Measurements from ENCODE around the gene DPM1.

Gene DPM1

DNA sequence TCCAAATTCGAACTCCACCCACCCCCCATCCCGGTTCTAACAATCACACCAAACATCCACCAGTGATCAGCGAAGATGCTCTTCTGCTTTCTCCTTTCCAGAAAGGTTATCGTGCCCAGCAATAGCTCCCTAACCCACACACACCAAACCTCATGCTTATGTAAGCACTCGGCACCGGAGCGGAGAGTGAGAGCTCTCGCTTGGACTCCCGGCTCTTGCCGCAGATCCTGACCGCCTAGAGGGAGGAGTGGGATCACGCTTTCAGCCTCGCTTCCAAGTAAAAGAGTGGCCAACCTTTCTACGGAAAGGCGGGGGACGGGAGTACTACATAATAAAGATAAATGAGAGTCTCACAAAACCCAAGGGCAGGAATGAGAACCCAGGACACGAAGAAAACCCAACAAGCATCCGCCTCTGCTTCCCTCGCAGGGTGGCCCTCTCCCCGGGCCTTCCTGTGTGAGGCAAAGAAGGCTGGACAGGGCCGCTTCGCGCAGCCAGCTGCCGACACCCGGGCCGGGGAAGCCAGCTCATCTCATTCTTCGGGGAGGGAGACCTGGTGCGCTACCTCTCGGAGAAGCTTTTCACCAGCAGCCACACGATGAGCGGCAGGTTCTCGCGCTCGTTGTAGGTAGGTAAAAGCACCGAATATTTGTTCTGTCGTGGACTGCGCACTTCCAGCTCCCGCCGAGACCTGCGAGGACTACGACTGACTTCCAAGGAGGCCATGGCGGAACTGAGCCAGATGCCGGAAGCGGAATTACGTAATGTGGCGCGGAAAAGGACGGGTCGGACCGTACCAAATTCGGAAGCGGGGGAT is at the start of gene DPM1:
Gene DPM1, minus strand, starts transcription at position 735 of the 817 bp plus-strand sequence. Its CDS starts 9 bp downstream, at position 726.
- DNase-seq = peak; percentile 72

DNA sequence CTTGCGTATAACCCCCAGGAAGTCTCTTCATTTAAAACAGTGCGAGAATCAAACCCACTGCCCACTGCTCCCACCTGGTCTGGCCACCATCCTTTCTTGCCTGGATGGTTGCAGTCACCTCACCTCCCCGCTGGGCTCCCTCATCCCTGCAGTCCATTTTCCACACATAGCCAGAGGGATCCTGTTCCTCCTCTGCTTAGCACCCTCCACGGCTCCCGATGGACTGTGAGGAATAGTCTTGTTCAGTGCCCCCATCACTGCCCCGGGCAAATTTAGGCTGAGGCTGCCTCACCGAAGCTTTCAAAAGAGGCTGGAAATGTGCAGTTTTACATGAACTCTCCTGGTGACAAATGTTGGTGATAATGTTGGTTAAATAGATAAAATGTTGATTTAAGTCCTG is 46.9 kb upstream of the DPM1 start:
- no peak for DNase-seq

DNA sequence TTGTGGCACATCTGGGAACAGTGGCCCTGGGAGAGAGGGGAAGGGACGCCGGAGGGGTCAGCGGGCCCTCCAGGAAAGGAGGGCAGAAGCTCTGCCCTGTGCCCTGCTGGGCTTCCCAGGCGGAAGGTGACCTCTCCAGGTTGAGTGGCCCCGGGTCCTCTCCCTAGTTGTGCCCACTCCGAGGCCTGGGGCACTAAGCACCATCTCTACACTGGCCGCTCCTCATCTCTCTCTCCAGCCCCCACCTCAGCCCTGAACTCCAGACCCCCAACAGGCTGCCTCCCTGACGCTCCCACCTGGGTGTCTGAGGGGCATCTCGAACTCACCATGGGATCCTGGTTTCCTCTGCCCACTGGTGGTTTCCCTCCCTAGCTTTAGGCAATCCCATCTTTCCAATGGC is 46.4 kb upstream of the DPM1 start:
- no peak for DNase-seq

DNA sequence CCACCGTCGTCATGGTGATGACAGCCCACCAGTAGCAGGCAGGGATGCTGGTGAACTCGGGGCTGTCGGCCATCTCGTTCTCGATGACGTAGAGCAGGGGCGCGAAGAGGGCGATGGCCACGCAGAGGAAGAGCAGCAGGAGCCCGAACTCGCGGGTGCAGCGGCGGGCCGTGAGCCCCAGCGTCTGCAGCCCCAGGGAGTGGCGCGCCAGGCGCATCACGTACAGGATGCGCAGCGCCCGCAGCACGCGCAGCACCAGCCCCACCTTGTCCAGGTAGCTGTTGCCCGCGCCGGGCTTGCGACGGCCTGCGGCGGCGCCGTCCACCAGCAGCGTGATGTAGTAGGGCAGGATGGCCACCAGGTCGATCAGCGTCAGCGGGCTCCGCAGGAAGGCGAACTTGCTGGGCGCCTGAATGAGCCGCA is 46.0 kb upstream of the DPM1 start:
- no peak for DNase-seq

DNA sequence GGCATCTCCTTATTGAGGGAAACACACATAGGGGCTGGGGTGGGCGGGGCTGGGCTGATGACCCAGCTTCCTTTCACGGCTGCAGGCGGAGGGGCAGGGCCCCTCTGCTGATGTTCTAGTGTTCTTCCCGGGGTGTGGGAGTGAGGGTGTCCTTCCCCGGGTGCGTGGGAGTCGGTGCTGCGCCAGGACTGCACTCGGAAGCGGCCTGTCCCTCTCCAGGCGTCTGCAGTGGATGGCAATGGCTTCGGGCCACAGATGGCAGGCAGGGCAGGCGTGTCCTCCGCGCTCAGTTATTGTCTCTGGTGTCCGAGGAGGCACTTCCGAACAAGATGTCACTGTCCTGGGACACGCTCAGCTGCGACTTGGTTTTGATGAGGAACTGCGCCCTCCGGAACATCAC is 45.4 kb upstream of the DPM1 start:
- DNase-seq = no peak

DNA sequence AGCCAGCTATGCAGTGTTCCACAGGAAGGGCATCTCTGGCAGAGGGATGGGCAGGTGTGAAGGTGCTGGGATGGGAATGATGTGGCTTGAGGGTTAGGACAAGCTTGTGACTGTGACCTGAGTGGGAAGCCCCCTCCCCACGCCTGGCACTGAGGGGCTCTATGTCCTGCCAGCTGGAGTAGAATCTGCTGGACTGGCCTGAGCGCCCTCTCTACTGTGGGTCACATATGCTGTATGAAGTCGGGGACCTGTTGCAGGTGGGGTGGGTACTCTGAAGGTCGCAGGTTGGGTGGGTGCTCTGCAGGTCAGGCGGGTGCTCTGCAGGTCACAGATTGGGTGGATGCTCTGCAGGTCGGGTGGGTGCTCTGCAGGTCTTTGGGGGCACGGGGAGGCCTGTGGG is 44.3 kb upstream of the DPM1 start:
- DNase-seq = no peak

DNA sequence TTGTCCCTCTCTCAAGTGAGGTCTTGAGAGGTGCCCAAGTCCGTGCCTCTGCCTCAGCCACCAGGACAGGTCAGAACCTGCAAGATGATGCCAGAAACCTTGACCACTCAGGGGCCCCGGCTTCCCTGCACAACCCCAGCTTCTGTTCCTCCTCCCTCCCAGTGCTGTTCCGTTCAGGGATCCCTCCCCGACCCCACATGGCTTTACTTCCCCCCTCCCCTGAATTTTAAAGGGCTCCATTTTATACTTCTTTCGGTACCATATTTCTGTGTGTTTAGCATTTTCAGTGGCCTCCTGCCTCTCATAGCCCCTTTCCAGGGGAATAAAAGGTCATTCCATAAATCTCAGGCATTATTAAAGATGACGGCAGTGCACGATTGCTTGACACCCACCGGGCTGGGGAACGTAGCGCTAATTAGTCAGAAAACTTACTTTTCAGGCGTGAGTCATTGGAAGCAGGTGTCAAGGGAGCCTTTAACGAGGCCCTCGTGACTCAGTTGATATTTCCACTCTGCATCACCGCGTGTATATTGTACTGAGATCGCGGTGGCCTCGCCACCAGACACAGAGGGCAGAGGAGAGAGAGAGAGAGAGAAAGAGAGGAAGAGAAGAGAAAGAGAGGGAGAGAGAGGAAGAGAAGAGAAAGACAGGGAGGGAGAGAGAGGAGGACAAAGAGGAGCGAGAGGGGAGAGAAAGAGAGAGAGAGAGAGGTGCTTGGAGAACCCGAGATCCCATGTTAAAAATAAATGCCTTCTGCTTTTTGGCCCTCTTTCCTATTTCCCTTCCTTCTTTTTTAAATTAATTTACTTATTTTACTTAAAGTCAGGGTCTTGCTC is 43.3 kb upstream of the DPM1 start:
- no peak for DNase-seq

DNA sequence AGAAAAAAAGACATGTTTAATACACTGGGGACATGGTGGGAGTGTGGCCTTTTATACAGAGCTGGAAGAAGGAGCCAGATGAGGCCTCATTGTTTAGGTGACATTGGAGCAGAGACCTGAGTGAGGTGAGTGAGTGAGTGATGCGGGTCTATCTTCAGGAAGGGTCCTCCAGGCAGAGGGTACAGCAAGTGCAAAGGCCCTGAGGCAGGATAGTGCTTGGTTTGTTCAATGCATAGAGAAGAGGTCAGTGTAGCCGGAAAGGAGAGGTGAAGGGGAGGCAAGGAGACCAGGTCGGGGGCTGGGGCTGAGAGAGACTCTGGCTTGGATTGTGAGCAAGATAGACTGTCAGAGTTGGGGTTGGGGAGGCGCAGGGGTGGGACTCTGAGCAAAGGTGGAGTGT is 41.0 kb upstream of the DPM1 start:
- DNase-seq = no peak

DNA sequence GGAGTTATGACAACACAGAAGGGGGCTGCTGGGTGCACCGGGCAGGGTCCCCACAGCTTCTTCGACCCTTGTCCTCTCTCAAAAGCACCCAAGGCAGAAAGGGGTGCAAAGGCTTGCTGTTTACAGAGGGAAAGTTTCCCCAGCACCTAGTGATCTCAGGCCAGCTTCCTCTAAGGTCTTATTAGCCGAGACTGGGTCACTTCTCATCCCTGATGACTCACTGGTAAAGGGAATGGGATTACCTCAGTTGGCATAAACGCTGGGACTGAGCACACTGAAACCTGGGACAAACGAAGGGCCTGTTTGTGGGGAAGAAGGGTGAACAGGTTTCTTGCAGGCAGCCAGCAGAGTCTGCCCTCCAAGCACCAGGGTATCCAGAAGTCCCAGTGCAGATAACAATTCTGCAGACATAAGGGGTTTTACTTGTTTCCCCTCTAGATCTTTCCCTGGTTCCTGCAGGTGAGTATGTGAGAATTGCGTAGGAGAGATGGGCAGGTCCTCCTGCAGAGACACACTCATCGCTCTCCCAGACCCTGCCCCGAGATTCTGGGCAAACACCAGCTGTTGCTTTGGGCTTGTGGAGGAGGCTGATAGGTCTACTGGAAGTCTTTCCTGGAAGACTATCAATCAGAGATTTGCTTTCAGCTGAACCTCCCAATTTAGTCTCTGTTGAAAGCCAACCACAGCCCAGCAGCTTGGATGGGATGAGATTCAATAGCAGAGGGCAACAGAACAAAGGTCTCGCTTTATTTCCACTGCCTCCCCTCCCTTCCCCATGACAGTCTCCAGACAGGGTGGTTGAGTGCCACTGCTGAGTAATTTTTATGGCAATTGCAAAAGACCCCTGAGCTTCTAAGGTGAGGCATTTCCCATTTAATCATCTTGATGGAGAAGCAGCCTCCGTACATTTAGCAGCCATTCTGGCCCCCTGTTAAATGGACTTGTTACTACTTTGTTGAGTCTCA is 38.9 kb upstream of the DPM1 start:
- DNase-seq = no peak

DNA sequence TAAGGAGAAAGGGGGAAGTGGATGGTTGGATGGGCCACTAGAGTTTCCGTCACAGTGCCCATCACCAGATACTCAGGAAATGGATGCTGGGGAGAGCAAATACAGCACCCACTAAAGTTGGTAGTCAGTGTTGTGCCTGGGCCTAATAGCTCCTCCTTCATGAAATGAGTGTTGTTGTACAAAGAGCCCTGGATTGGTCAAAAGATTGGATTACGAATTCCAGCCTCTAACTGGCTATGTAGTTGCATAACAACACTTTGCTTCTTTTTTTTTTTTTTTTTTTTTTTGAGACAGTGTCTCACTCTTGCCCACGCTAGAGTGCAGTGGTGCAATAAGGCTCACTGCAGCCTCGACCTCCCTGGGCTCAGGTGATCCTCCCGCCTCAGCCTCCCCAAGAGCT is 37.2 kb upstream of the DPM1 start:
- DNase-seq = peak; percentile 35

DNA sequence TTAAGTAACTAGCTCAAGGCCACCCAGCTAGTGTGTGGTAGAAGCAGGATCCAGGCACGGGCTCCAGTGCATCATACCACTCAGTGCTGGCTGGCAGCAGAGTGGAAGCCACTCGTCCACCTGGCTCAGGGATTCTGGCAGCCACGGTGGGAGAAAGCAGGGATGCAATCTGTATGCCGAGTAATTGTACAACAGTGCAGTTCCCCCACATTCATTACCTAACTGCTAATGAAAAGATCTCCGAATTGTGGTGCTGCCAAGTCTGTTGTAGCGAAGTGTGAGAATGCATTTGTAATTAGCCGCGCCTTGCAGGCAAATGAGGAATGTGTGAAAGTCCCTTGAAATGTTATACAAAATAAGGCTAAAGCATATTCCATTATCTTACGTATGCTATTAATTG is 35.5 kb upstream of the DPM1 start:
- DNase-seq = no peak

DNA sequence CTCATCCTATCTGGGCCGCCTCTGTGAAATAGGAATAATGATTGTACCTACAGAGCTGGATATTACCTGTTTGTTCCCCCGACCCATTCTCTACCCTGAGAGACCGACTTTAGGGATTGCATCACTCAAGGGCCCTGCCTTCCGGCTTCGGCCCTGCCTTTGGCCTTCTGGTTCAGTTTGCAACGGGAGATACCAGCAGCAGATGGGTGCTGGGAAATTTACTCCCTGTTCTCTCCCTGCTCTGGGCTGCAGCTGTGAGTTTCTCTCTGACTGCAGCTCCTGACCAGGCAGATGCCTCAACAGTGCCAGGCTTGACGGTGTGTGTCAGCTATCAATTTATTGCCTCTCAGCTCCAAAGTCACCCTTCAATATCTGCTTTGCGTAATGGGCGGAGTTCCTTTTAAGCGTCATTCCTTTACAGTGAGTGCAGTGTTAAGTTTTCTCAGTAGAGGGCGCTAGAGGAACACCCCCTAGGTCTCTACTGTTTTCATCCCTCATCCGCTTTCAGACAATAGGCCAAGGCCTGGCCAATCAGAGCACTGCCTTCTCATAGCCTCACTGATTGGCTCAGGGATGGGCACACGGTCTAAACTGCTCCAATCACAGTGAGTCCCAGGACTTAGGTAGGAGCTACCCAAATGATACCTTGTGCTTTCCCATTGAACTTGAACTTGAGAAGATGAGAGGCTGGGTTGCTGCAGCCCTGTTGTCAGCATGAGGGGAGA is 34.6 kb upstream of the DPM1 start:
- DNase-seq = peak; percentile 69

DNA sequence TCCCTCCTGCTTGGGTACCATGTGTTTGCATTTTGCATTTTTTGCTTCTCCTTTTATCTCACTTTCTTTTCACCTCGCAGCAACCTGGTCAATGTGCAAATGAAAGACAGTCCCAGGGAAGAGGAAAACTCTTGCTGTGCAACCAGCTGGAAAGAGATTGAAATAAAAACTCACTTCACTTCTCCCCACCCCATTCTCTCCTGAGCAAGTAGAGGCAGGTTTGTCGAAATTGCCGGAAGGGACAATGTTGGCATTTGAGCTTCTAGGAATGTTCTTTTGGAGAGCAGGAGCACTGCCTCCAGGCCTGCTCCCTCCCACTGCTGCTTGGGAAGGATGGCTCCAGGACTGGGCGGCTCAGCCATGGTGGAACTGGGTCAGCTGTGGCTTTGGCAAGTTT is 34.0 kb upstream of the DPM1 start:
- no peak for DNase-seq

DNA sequence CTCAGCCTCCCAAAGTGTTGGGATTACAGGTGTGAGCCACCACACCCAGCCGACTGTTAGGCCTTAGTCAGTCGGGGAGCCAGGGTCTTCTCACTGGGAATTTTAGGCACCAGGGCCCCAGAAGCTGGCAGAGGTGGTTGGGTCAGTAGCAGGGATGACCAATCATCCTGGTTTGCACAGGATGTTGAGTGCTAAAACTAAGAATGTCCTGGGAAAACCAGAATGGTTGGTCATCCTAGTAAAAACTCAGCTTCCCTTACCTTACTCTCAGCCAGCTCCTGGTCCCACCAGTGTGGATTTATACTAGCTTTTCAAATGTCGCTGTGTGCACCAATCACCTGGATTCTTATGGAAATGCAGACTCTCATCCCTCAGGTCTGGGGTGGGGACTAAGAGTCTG is 32.7 kb upstream of the DPM1 start:
- no peak for DNase-seq

DNA sequence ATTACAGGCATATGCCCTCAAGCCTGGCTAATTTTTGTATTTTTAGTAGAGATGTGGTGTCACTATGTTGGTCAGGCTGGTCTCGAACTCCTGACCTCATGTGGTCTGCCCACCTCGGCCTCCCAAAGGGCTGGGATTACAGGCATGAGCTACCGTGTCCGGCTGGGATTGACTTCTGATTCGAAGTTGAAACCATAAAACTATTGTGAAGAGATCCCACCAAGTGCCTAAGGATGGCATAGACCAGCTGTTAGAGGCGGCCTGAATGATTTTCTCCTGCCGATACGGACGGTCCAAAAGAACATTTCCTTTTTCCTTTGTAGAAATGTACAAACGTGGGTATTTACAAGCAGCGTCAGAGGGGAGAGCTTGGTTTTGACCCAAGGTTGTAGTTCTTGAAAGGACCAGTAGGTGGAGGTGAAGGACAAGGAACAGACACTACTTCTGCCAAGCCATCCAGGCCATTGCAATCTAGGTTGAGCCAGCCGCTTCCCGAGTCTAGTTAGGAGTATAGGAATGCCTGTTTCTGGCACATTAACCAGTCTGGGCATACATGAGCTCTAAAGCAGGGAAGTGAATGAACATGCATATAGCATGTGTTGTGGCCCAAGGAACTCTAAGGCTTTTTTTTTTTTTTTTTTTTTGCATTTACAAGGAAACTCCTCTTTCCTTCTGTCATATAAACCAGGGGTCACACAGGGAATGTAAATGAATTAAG is 29.3 kb upstream of the DPM1 start:
- peak; percentile 66 for DNase-seq

DNA sequence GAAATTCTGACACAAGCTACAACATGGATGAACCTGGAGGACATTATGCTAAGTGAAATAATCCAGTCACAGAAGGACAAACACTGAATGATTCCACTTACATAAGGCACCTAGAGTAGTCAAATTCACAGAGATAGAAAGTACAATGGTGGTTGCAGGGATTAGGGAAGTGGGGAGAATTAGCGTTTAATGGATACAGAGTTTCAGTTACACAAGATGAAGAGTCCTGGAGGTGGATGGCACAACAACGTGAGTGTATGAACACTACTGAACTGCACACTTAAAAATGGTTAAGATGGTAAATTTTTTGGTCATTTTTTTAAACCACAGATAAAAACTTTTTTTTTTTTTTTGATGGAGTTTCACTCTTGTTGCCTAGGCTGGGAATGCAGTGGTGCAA is 25.0 kb upstream of the DPM1 start:
- no peak for DNase-seq

DNA sequence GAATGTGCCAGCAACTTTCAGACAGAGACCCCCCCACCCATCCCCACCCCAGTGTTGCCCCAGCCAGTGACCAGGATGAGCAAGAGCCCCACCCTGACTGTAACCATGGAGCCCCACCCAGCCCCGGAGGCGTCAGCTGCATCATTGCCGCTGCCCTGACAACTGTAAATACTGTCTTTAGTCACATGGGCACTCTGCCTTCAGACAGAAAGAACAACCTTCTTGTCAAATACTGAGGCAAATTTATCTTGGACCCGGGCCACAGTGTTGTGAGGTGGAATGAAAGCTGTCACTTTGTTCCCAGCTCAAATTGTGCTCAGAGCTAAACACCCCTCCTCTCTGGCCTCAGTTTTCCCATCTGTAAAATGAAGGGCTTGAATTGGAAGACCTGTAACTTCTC is 24.0 kb upstream of the DPM1 start:
- DNase-seq = peak; percentile 66

DNA sequence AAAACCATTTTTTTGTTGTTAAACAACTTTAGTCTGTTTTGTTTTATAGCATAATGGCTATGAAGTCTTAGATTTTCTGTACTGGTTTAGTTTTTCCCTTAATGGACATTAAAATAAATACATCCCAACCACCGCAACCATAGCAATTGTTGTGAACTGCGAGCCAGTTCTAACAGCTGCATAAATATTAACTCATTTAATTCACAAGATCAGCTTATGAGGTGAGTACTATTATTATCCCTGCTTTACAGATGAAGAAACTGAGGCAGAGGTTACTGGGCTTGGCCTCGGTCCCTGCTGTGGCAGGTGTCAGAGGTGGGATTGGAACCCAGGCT is 23.3 kb upstream of the DPM1 start:
- no peak for DNase-seq

DNA sequence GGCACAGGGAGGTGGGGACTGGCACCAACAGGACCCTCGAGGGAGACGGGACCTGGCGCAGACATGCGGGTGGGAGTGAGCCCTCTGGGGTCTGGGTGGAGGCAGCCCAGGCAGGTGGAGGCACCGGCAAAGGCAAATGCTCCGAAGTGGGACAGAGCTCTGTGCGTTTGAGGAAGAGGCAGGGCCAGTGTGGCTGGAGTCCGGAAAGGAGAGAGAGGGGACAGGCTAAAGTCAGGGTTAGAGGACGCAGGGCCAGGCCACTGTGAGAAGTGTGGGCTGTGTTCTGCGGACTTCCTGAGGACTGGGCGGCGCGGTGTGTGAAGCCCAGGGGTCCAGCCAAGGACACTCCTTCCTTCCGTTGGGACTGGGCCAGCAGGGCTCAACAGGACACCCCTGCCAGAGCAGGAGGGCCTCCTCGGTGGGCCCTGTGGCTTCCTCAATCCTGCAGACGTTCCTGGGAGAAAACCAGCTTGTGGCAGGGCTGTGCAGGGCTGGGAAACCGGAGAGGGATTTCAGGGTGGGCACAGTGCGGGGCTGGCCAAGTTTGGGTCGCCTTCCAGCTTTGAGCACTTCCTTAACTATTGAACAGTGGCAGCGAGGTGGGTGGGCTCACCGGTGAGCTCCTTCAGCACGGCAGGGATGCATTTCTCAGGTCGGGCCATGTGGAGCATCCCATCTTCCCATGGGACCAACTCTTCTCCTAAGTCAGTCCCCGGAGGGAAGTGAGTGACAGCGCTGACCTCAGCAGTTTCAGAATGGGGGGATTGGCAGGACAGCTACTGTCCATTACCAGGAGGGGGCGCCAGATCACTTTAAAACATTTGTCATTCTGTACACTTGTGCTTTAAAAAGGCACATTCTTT is 22.8 kb upstream of the DPM1 start:
- peak; percentile 23 for DNase-seq

DNA sequence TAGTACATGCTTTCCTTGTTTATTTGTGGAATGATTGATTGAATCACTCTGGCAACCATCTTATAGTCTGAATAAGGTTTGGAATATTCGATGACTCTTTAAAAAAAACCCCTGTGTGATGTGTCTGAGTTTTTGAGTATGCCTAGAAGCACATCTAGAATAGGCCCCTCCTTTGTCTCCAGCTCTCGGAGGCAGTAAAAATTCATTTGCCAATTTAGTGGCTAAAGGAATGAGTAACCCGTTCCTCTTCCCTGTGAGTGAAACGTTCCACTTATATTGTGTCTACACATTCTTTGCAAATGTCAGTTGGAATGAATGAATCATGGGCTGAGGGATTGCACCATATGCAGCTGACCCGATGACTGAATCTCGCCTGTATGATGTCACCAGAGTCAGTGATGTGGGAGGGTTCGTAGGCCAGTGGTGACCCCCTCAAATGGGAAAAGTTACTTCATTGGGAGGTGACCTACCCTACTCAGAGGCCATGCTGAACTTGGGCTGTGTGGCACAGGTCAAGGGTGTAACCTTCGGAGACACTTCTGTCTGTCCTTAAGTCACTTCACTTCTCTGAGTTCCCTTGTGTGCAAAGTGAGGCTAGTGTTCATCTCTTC is 21.8 kb upstream of the DPM1 start:
- DNase-seq = peak; percentile 98
